Breast epithelium (tissue), 3 donors: ENCODE measurements around the gene WFDC8.

Experiments used
- CTCF ChIP-seq, 3 donors: fragments of 450-650 bp; IDR thresholded peaks; one replicate each; pipeline ENCODE4 v1.5.1; 2016 to 2017; ENCODE audit warnings: antibody characterized with exemption in 3 of 3, mild to moderate bottlenecking in 3 of 3, moderate library complexity in 3 of 3
- POLR2A ChIP-seq: fragments of 450-650 bp; IDR thresholded peaks from one replicate; pipeline ENCODE4 v1.6.1; 2016; ENCODE audit warnings: antibody characterized with exemption, mild to moderate bottlenecking, moderate library complexity
- POLR2AphosphoS5 ChIP-seq, 3 donors: sonication (generic); formaldehyde crosslinking; IDR thresholded peaks; one replicate each; pipeline ENCODE4 v1.6.1; 2017; ENCODE audit warnings: antibody characterized with exemption in 3 of 3

GRCh38 chr20:45611054-45611453 lies 32.0 kb upstream of the WFDC8 start:
- no peak for TF ChIP-seq CTCF (IDR thresholded peaks at IDR 0.05)
- TF ChIP-seq POLR2AphosphoS5 (IDR thresholded peaks at IDR 0.05), result no peak
- no peak for TF ChIP-seq POLR2A
